Thoracic aorta (tissue), 2 donors: ENCODE data around the gene FAM174C. TPM values are rescaled to one million over a fixed set of nuclear protein-coding genes. Genes with fewer than 3 reads are reported as not detected.
"Not testable (repeated sequence)": the region's sequence is repeated elsewhere in the genome, so short reads cannot be mapped to it uniquely, and the experiment has no call there.

Source experiments
- ATAC-seq: fragments of 150-250 bp; one replicate; pipeline ENCODE4 v1.8.0; 2017; ENCODE audit warnings: low read depth; ENCODE audit not compliant: insufficient number of reproducible peaks, low FRiP score
- DNase-seq: peaks from one replicate; pipeline ENCODE4 v3.0.0-alpha.2; 2020; ENCODE audit warnings: low spot score
- H3K27ac ChIP-seq, 2 donors: fragments of 200-600 bp; sonication (generic); 1 replicate in 1 of 2; 2 replicates in 1 of 2; pipeline ENCODE4 v1.5.1; 2016; ENCODE audit warnings: mild to moderate bottlenecking in 2 of 2, moderate library complexity in 2 of 2
- H3K27me3 ChIP-seq: fragments of 200-600 bp; sonication (generic); replicated peaks from 2 replicates; pipeline ENCODE4 v1.6.0; 2016; ENCODE audit warnings: mild to moderate bottlenecking; ENCODE audit not compliant: insufficient read depth
- H3K36me3 ChIP-seq: fragments of 200-600 bp; sonication (generic); one replicate; pipeline ENCODE4 v1.5.1; 2016
- H3K4me1 ChIP-seq, 2 donors: fragments of 200-600 bp; sonication (generic); 1 replicate in 1 of 2; 2 replicates in 1 of 2; pipeline versions ENCODE4 v1.5.1 to v1.6.0; 2016; ENCODE audit warnings: low read depth in 2 of 2, mild to moderate bottlenecking in 1 of 2; ENCODE audit not compliant: control insufficient read depth in 1 of 2
- H3K4me3 ChIP-seq: fragments of 200-600 bp; sonication (generic); 2 replicates; pipeline ENCODE4 v1.5.1; 2016; ENCODE audit warnings: mild to moderate bottlenecking
- H3K9me3 ChIP-seq: fragments of 200-600 bp; sonication (generic); 2 replicates; pipeline ENCODE4 v1.5.1; 2016
- total RNA-seq, 2 donors: library from RNA; depleted of rRNA; stranded (reverse); fragments of >200 nt; gene quantifications; one replicate each; pipeline versions ENCODE4 v1.1.0 to v1.2.3, GENCODE V29; 2016
- TF ChIP-seq, protein P1 (sequence below): fragments of 200-600 bp; sonication (generic); IDR thresholded peaks from one replicate; pipeline ENCODE4 v1.5.1; 2019; ENCODE audit warnings: antibody characterized with exemption

FAM174C gene
- total RNA-seq, 2 donors from 2014 or later: 18.8 to 40.8 TPM

DNA sequence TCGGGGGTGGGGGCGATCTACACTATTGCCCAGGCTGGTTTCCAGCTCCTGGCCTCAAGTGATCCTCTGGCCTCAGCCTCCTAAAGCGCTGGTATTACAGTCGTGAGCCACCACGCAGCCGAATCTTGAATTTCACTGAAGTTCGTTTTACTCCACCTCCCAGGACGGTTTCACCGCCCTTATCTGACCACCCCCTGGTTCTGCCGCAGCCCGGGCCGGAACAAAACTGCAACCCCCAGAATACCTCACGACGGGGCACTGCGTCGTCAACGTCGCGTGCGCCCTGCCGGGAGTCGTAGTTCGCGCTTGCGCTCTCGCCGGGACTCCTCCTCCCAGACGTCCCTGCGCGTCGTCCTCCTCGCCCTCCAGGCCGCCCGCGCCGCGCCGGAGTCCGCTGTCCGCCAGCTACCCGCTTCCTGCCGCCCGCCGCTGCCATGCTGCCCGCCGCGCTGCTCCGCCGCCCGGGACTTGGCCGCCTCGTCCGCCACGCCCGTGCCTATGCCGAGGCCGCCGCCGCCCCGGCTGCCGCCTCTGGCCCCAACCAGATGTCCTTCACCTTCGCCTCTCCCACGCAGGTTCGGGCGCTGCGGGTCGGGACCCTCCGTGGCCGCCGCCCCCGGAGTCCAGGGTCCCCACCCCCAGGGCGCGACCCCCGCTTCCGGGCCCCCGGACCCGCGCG, 33.8 kb upstream of the FAM174C start, which contains the start of gene ATP5F1D:
ATP5F1D (plus strand) TSS at position 335 of the 679 bp plus-strand sequence; CDS start at position 435, 100 bp downstream.
- Histone ChIP-seq H3K9me3 (no peaks in the 10 kb centered on the region), H3K36me3 (no peaks in the 10 kb centered on the region), H3K4me1 (peaks cover 56 to 79% of the 10 kb centered on the region in 2 donors), H3K4me3 (peak within 1 kb of the TSS; percentile 94), H3K27ac (peak within 1 kb of the TSS; percentile 84 to 88), H3K27me3 (no peaks in the 10 kb centered on the region)
- DNase-seq (no peak), ATAC-seq (no peak)
- TF ChIP-seq, protein P1, sequence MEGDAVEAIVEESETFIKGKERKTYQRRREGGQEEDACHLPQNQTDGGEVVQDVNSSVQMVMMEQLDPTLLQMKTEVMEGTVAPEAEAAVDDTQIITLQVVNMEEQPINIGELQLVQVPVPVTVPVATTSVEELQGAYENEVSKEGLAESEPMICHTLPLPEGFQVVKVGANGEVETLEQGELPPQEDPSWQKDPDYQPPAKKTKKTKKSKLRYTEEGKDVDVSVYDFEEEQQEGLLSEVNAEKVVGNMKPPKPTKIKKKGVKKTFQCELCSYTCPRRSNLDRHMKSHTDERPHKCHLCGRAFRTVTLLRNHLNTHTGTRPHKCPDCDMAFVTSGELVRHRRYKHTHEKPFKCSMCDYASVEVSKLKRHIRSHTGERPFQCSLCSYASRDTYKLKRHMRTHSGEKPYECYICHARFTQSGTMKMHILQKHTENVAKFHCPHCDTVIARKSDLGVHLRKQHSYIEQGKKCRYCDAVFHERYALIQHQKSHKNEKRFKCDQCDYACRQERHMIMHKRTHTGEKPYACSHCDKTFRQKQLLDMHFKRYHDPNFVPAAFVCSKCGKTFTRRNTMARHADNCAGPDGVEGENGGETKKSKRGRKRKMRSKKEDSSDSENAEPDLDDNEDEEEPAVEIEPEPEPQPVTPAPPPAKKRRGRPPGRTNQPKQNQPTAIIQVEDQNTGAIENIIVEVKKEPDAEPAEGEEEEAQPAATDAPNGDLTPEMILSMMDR: no peak

- H3K27ac ChIP-seq: peak overlapping the region; percentile 87 to 100
- DNase-seq: no peak
- no peak for ATAC-seq
- H3K9me3 ChIP-seq: no peaks in the 10 kb centered on the region
- no peaks in the 10 kb centered on the region for H3K27me3 ChIP-seq
- peaks cover 49 to 75% of the 10 kb centered on the region in 2 donors for H3K4me1 ChIP-seq
- H3K4me3 ChIP-seq: peak overlapping the region; percentile 60
- TF ChIP-seq, protein P1: peak; percentile 94
- no peaks in the 10 kb centered on the region for H3K36me3 ChIP-seq
Observed at GRCh38 chr19:1243768-1244692, 31.3 kb upstream of the FAM174C start.

DNA sequence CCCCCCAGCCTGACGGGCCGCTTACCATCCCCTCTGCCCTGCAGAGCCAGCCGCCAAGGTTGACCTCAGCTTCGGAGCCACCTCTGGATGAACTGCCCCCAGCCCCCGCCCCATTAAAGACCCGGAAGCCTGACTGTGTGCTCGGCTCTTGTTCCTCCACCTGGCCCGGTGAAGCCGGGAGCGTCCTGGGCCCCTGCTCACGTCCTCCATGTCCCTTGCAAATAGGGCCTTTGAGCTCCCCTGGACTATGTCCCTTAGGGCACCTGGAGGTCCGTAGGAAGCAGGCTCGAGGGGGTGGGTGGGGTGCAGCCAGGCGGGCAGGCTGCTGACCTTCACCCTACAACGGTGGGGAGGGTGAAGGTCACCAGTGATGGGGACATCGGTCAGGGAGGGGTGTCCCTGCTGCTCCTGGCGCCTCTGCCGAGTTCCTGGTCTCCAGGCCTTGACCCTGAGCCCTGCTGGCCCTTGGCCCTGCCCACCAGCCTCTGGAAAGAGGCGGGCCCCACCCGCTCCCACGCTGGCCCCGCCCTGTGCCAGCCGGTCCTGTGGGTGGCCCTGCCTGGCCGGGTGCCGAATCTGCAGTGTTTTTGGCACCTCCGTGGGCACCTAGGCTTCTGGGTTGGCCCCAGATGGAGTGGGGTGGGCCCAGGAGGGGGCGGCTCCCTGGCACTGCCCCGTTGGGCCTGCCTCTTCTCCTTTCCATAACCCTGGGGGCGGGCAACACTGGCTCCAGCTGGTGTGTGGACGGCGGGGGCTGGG, 30.5 kb upstream of the FAM174C start:
- no peak for ATAC-seq
- peak overlapping the region; percentile 87 to 100 for H3K27ac ChIP-seq
- H3K9me3 ChIP-seq: no peaks in the 10 kb centered on the region
- no peaks in the 10 kb centered on the region for H3K27me3 ChIP-seq
- peaks cover 47 to 73% of the 10 kb centered on the region in 2 donors for H3K4me1 ChIP-seq
- peak overlapping the region; percentile 60 for H3K4me3 ChIP-seq
- no peak for DNase-seq
- no peaks in the 10 kb centered on the region for H3K36me3 ChIP-seq
- TF ChIP-seq, protein P1: no peak

GRCh38 chr19:1245494-1246264, 29.7 kb upstream of the FAM174C start:
- Histone ChIP-seq H3K4me3 (peak overlapping the region; percentile 60), H3K9me3 (no peaks in the 10 kb centered on the region), H3K36me3 (no peaks in the 10 kb centered on the region), H3K27ac (peak overlapping the region; percentile 87 to 100), H3K4me1 (peaks cover 41 to 65% of the 10 kb centered on the region in 2 donors), H3K27me3 (no peaks in the 10 kb centered on the region)
- ATAC-seq: no peak
- TF ChIP-seq, protein P1: no peak
- DNase-seq: no peak

GRCh38 chr19:1246265-1247087, 28.9 kb upstream of the FAM174C start:
- H3K9me3 ChIP-seq, H3K4me3 ChIP-seq, H3K27me3 ChIP-seq, DNase-seq, H3K36me3 ChIP-seq, ATAC-seq: not testable (repeated sequence)
- peak overlapping the region; percentile 87 to 100 for H3K27ac ChIP-seq
- peaks cover 35 to 59% of the 10 kb centered on the region in 2 donors for H3K4me1 ChIP-seq
